Measurements from ENCODE around the gene C1QTNF1. TPM values are rescaled to one million over a fixed set of nuclear protein-coding genes. Genes with fewer than 3 reads are reported as not detected.

C1QTNF1 gene
- total and polyA plus RNA-seq, 7 donors, result 10.5 to 22.8 (median 16.9) TPM

- Histone ChIP-seq H3K4me1 (peaks cover 4% of the 10 kb centered on the region), H3K9me3 (no peaks in the 10 kb centered on the region), H3K27me3 (ENCODE audit: insufficient read depth in 3 of 3, low read length in 2 of 3) (no peaks in the 10 kb centered on the region), H3K4me3 (no peak overlapping the region), H3K27ac (no peak overlapping the region), H3K36me3 (ENCODE audit: insufficient read depth in 1 of 2, low read depth in 1 of 2) (no peaks in the 10 kb centered on the region)
- no peak for TF ChIP-seq CTCF (IDR thresholded peaks at IDR 0.05)
- 94 to 99% (median 95%) methylated on average over 6 of the region's 6 CpGs for WGBS, 3 donors
- ATAC-seq, result no peak
- intact Hi-C loops (cut with DNase I), result loop anchor here in 1 of 2 donors (2.0 kb wide), 1 partner anchor 19 kb away; no protein-coding TSS in a partner anchor
- no peak for DNase-seq
Observed at GRCh38 chr17:79039886-79040285, 15.9 kb downstream of the C1QTNF1 start.

DNA sequence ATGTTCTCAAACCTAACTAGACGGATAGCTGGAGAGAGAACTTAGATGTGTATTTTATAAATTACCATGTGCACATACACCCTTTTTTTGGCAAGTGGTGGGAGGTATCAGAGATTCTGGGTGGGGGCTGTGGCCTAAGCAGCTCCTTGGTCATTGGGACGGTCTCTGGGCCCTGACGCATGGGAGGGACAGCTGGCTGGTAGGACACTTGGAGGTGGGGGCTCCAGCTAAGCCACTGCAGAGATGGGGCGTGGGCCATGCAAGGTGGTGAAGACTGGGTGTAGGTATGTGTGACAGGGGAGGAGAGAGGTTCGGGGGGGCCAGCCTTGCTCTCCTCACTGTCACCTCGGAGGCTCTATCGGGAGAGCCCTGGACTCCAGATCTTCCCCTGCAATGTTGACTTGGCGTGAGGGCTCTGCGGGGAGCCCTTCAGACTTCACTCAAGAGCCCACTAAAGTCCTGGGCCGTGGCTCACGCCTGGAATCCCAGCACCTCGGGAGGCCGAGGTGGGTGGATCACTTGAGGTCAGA, 17.1 kb downstream of the C1QTNF1 start:
- Histone ChIP-seq H3K9me3 (no peaks in the 10 kb centered on the region), H3K36me3 (ENCODE audit: insufficient read depth in 1 of 2, low read depth in 1 of 2) (no peaks in the 10 kb centered on the region), H3K27me3 (ENCODE audit: insufficient read depth in 3 of 3, low read length in 2 of 3) (no peaks in the 10 kb centered on the region), H3K4me1 (peaks cover 5% of the 10 kb centered on the region), H3K4me3 (no peak overlapping the region), H3K27ac (no peak overlapping the region)
- intact Hi-C loops (cut with DNase I), result loop anchor here in 1 of 2 donors (2.0 kb wide), 1 partner anchor 20 kb away; no protein-coding TSS in a partner anchor
- no peak for DNase-seq
- TF ChIP-seq CTCF (IDR thresholded peaks at IDR 0.05), result no peak
- WGBS, 3 donors, result 88 to 93% (median 93%) methylated on average over 12 to 13 of the region's 13 CpGs
- ATAC-seq, result no peak

DNA sequence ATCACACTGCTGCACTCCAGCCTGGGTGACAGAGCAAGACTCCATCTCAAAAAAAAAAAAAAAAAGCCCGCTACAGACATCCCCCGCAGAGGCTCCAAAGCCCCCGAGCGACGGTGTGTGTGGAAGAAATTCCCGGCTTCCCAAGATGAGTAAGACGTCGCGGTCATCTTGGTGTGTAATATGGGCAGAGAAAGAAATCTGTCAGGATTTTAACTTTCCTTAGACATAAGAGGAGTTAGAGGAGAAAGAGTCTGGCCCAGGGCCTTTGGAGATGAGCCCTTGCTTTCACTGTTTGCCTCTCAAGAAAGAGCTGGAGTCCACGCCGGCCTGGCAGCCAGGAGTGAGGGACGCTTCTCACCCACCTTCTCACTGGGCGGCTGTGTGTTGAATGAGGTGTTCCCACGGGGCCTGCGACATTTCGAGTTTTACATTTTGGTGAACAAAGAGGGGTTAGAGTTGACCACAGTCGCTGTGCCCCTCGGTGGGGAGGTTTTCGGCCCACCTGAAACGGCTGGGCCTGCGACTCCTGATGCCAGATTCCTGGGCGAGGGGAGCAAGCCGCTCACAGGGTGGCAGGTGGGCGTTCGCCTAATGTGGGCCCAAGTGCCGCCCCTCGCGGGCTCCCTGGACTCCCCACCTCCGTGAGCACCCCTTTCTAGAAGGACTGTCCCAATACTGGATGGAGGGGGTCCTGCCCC, 17.9 kb downstream of the C1QTNF1 start:
- TF ChIP-seq CTCF (IDR thresholded peaks at IDR 0.05), result no peak

GRCh38 chr17:79042421-79043190, 18.6 kb downstream of the C1QTNF1 start:
- no peak overlapping the region for H3K27ac ChIP-seq
- H3K4me3 ChIP-seq, result no peak overlapping the region
- peak; percentile 74 to 86 for DNase-seq
- peak; percentile 77 for TF ChIP-seq CTCF (IDR thresholded peaks at IDR 0.05)
- 66 to 67% (median 66%) methylated on average over 13 of the region's 13 CpGs for WGBS, 3 donors
- peaks cover 0 to 11% (median 2%) of the 10 kb centered on the region in 3 donors for H3K27me3 ChIP-seq (ENCODE audit: insufficient read depth in 3 of 3, low read length in 2 of 3)
- peak; percentile 49 to 77 (median 62) for ATAC-seq
- H3K4me1 ChIP-seq, result peaks cover 5% of the 10 kb centered on the region
- H3K9me3 ChIP-seq, result no peaks in the 10 kb centered on the region
- H3K36me3 ChIP-seq (ENCODE audit: insufficient read depth in 1 of 2, low read depth in 1 of 2), result no peaks in the 10 kb centered on the region
- intact Hi-C loops (cut with DNase I), result loop anchor here (2.0 kb wide), 2 partner anchors 22 to 56 kb away; no protein-coding TSS in a partner anchor

More for the DNA sequence above, 17.9 kb downstream of the C1QTNF1 start:
- no peaks in the 10 kb centered on the region for H3K36me3 ChIP-seq (ENCODE audit: insufficient read depth in 1 of 2, low read depth in 1 of 2)
- no peak overlapping the region for H3K27ac ChIP-seq
- intact Hi-C loops (cut with DNase I), result loop anchor here (2.0 kb wide), 2 partner anchors 21 to 55 kb away; no protein-coding TSS in a partner anchor
- no peak for DNase-seq
- peaks cover 6% of the 10 kb centered on the region for H3K4me1 ChIP-seq
- no peak overlapping the region for H3K4me3 ChIP-seq
- H3K27me3 ChIP-seq (ENCODE audit: insufficient read depth in 3 of 3, low read length in 2 of 3), result peaks cover 0 to 3% (median 2%) of the 10 kb centered on the region in 3 donors
- WGBS, 3 donors, result 87 to 89% (median 89%) methylated on average over 29 of the region's 29 CpGs
- H3K9me3 ChIP-seq, result no peaks in the 10 kb centered on the region
- ATAC-seq, result peak in 1 of 4 donors; percentile 3

Measured in psoas muscle (tissue), 8 donors.